Inferior parietal cortex (tissue), 1 donor: ENCODE data around the gene GRAMD4.

Experiments
- DNase-seq: peaks from one replicate; pipeline ENCODE4 v3.0.0-alpha.2; 2016; ENCODE audit errors: extremely low spot score

GRAMD4 gene

GRCh38 chr22:46719921-46720320 is 99.7 kb downstream of the GRAMD4 start:
- no peak for DNase-seq

DNA sequence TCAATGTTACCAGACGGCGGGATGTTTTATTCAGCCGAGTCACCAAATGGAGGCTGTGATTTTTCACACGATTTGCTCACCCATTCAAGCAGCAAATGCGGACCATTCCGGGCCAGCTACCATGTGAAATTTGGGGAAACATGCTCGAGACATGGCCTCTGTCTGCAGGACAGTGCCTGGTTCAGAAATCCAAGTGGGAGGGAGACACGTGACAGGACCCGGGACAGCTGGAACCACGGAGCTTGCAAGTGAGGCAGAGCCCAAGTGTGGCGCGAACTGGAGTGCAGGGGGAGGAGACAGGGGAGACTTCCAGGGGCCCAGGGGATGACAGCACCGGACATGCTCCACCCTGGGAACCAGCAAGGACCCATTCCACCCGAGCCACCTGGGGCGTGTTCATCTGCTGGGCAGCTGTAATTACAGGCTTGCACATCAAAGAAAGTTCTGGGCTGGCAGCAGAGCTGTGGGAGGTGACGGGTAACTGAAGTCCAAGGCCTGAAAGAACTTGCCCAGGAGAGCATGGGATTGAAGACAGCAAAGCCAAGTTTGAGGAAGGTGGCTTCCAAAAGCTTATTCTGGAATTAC is 101.4 kb downstream of the GRAMD4 start:
- DNase-seq, result no peak

DNA sequence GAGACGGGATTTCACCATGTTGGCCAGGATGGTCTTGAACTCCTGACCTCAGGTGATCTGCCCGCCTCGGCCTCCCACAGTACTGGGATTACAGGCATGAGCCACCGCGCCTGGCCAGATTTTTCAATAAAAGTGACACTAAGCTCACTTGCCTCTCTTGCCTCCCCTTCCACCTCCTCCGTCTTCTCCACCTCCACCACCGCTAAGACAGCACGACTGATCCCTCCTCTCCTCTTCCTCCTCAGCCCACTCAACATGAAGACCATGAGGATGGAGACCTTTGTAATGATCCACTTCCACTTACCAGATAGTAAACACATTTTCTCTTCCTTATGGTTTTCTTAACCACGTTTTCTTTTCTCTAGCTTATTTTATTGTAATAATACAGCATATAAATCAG is 103.7 kb downstream of the GRAMD4 start:
- DNase-seq, result no peak

DNA sequence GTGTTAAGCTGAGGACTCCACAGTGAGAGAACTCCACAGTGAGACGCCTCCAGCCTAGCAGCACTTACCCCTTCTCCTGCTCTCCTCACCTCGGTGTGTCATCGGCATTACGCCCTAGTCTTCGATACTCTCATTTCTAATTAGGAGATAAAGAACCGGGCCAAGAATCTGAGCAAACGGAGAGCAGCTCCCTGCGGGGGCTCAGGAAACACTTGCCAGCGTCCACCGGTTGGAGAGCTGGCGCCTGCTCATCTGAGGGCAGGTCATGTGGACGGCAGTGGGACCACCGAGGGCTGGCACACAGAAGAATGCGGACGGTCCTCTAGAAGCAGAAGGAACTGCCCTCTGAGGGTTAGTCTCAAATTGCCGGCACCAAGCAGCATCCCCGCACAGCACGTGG is 104.9 kb downstream of the GRAMD4 start:
- no peak for DNase-seq

GRCh38 chr22:46726066-46726985 is 106.1 kb downstream of the GRAMD4 start:
- no peak for DNase-seq

DNA sequence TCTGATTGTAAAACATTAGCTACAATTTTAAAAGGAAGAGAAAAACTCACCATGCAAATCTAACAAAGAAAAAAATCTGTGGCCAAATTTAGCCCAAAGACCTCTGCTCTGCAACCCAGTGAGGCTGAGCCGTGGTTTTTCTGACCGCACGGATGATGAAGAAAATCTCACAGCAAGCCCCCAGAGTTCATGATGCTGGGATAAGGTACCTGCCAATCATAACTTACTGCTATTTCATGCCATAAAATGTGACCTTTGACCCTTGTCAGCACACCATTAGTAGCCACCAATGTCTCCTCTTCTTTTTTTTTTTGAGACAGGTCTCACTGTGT is 106.8 kb downstream of the GRAMD4 start:
- no peak for DNase-seq

GRCh38 chr22:46727813-46728364 is 107.7 kb downstream of the GRAMD4 start:
- DNase-seq, result no peak

- DNase-seq, result no peak
Measured at GRCh38 chr22:46728470-46728869, 108.3 kb downstream of the GRAMD4 start.
